Hepatocyte (in vitro differentiated cells): Measurements from ENCODE around the gene SORCS2.

Experiments
- CTCF ChIP-seq: fragments of 200-600 bp; sonication (generic); IDR thresholded peaks from 2 replicates; pipeline ENCODE4 v1.5.1; 2016; ENCODE audit warnings: antibody characterized with exemption, mild to moderate bottlenecking; ENCODE audit not compliant: poor library complexity
- EZH2 ChIP-seq: fragments of 200-600 bp; sonication (generic); IDR thresholded peaks from 2 replicates; pipeline ENCODE4 v1.6.1; 2016; ENCODE audit warnings: antibody characterized with exemption, mild to moderate bottlenecking, borderline replicate concordance

- no peak for TF ChIP-seq CTCF
- no peak for TF ChIP-seq EZH2
Measured at GRCh38 chr4:7485096-7485495, 292.8 kb downstream of the SORCS2 start.
